HUDEP-2 (cell line): ENCODE results near the gene TMEM87B.

Experiments used
- DNase-seq, 76 experiments: peaks; one replicate each; lab custom pipeline; 2025; ENCODE audit not compliant: unreplicated experiment in 76 of 76; lab: John Stamatoyannopoulos, UW

Gene TMEM87B

DNA sequence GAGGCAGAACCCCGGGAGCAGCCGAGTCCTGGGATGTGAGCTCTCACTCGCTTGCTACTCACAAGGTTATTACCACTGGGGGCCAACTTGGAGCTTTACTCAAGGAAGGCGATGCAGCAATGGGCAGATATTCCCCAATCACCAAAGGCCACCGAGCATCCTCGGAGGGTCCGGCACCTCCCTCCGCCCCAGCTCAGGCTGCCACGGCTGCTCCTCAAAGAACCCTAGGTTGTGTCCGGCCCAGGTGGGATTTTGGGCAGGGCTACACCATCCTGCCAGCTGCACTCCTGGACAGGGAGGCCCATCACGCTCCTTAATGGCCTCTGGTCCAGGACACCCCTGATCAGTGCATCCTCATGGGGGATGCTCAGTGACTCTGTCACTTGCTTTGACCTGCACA lies 107.9 kb downstream of the TMEM87B start:
- DNase-seq, result no peak

DNA sequence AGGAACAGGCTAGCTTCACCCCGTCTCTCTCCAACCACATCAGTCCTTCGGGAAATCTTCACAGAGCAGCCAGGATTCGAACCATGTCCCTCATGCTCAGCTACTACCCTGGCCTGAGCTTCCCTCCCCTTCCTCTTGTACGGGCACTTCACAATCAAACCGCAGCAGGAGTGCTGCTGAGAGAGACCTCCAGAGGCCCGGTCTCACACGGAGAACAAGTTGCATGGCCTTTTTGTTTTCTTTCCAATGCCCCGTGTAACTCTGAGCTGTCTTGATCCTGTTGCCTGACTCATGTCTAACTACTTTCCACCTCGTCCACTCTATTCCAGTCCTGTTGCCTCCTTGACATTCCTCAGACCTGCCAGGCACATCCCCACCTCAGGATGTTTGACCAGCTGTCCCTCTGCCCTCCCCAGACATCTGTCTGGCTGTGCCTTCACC lies 108.5 kb downstream of the TMEM87B start:
- DNase-seq, result no peak

DNA sequence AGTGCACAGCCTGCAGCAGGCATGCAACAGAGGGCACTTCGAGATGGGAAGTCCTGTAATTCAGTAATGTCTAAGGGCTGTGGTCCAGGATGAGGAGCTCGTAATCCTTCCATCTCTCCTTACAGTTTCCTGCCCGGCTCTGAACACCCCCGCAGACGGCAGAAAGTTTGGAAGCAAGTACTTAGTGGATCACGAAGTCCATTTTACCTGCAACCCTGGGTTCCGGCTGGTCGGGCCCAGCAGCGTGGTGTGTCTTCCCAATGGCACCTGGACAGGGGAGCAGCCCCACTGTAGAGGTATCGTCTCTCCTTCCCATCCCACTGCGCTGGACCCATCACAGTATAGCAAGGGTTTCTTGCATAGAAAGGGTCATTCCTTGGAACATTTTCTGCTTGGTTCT lies 109.8 kb downstream of the TMEM87B start:
- no peak for DNase-seq

DNA sequence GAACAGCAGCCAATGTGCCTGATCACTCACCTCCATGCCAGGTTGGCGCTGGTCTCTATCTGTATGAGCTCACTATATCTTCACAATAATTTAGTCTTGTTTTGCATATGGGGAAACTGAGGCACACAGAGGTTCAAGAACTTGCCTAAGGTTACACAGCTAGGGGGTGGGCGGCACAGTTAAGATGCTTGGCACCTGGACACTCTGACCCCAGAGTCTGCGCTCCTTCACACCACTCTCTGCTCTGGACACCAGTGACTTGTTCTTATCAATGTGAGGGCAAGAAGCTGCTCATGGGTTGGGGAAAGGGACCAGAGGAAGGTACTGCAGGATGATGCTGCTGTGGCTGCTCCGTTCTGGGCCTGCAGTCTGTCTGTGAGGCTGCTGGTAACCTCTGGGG lies 110.2 kb downstream of the TMEM87B start:
- DNase-seq, result peak in 1 of 76 experiments; percentile 3

DNA sequence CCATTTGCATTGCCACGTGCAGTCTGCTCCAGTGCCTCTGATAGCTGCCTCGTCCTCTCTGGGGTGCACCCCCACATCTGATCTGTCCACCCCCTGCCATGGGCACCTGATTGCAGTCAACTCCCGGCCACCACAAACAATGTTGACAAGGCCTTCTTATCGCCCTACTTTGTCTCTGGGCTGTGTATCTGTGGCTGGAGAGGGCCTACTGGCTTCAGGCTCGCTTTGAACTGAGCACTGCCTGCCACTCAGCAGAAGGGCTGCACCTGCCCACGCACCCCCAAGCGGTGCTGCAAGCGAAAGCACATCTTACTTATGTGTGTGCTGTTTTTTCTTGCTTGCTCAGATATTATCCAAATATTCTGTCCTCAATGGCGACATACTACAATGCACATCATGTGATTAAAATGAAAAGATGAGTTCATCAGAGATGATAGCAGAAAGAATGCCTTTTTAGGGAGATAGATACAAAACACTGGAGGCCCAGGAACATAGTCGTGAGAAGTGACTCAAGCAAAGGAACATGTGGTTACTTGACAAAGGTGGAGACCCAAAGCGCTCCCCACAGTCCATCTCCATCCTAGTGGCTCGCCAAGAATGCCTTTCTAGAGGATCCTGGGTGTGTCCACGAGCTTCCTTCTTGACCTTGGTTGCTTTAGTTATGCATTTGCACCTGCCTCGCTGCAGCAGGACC lies 111.9 kb downstream of the TMEM87B start:
- DNase-seq, result peak in 6 of 76 experiments; percentile 9 to 42 (median 30)

DNA sequence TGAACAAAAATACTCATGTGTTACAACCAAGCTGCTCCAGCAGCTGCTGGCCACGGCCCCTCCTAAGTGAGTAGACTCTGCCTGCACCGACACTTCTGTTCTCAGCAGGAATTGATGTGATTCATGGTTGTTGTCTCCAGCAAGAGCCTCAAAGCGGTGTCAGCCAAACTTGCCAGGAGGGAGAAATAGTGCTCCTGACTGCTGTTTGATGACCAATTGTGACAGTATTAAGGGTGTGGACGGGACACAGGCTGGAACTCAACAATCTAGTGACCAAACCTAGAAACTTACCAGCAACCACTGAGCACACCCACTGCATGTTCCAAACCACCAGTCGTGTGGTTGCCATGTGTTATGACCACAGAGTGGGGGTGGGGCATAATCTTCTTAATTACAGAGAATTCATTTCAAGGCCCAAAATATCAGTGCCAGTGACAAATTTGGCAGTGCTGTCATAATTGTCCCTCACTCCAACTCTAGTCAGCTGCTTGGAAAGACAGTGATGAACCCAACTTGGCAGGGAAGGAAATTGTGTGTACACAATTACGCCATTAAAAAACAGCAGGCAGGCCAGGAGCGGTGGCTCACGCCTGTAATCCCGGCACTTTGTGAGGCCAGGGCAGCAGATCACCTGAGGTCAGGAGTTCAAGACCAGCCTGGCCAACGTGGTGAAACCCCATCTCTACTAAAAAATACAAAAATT lies 113.5 kb downstream of the TMEM87B start:
- DNase-seq, result peak in 1 of 76 experiments; percentile 2
